Epithelial cell of prostate (primary cell): Measurements from ENCODE around the gene ASAH2B.
"Not testable (repeated sequence)": the region's sequence is repeated elsewhere in the genome, so short reads cannot be mapped to it uniquely, and the experiment has no call there.

ENCODE experiments used
- DNase-seq: peaks from one replicate; pipeline ENCODE4 v3.0.0-alpha.2; 2011; ENCODE audit warnings: low read depth, low spot score
- H3K27ac ChIP-seq: fragments of 450-650 bp; 2 replicates; pipeline ENCODE4 v1.5.1; 2017; ENCODE audit warnings: mild to moderate bottlenecking

The ASAH2B gene

DNA sequence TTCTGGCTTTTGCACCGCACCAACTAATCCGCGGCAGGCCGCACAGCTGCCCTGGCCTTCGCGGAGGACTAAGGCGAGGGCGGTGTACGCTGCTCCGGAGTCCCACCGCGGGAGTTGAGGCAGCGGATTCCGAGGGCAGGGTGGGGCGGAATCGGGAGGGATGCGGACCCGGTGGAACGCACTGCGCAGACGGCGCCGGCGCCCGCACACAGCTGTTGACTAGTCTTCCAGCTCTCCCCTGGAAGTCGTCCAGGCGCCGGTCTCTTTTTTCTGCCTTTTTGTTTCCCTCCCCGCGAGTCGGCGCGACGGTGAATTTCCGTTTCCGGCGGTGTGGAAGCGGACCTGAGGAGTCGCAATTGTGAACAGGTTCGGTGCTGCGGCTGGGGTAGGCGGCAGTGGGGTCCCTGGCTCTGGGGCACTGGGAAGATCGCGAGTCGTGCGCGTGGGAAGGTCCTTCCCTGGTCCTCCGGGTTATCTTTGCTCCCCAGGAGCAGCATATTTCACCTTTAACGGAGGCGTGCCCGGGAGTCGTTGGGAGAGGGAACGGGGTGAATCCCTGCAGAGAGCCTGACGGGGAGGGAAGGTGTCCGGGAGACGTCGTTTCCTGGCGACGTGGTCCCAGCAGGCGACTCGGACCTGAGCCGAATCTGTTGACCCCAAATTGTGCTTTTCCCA lies at the start of gene ASAH2B:
Gene ASAH2B, plus strand, starts transcription at position 319 of the 675 bp plus-strand sequence. CDS start 5,195 bp downstream, outside the sequence.
- peak; percentile 0 for DNase-seq
- peak within 1 kb of the TSS; percentile 72 for H3K27ac ChIP-seq

DNA sequence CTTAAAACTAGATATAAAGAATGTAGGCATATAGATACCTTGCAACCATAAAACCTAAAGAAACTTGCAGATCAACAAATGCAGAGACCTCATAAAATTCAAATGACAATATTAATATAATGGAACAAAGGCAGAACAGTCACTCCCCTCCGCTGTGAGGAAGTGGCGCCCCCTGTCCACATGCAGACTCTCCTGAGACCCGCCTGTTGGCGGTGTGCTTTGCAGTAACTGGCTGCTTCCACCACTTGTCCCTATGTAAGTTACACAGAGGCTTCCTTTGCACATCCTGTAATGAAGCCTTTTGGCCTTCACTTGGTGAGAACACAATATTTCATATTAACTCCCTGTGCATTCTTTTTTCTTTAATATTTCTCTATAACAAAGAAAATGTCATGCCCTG lies 41.9 kb upstream of the ASAH2B start:
- DNase-seq, H3K27ac ChIP-seq: not testable (repeated sequence)

DNA sequence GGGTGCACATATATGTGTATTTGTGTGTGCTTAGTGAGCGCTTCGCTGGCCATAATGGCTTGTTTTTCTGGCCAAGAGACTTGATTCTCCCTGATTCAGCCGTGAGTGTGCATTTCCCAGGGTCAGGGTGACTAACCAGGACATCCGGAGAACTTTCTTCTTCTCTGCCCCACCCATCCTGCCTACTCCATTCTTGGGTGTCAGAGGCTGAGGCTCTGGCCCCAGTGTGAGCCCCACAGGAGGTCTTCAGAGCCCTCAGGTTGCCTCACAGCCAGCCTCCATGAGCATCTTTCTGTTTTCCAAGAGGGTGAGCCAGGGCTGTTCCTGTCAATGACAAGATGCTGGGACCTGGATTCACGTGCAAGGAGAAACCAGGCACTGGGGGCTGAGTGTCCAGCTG lies 37.8 kb upstream of the ASAH2B start:
- not testable (repeated sequence) for DNase-seq, H3K27ac ChIP-seq

DNA sequence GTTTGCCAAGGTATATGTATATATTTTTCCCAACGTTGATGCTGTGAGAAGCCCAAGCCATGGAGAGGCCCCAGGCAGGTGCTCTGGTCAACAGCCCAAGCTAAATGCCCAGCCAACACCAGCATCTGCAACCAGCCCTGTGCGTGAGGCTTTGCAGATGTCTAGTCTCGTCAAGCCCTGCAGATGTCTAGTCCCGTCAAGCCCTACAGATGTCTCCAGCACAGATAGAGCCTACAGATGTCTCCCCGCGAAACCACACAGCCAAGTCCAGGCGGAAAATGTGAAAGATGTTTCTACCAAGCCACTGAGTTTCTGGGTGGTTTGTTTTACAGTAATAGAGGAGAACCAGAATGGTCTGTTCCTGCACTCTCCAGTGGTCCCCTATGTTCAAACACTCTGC lies 36.7 kb upstream of the ASAH2B start:
- H3K27ac ChIP-seq, DNase-seq: not testable (repeated sequence)

DNA sequence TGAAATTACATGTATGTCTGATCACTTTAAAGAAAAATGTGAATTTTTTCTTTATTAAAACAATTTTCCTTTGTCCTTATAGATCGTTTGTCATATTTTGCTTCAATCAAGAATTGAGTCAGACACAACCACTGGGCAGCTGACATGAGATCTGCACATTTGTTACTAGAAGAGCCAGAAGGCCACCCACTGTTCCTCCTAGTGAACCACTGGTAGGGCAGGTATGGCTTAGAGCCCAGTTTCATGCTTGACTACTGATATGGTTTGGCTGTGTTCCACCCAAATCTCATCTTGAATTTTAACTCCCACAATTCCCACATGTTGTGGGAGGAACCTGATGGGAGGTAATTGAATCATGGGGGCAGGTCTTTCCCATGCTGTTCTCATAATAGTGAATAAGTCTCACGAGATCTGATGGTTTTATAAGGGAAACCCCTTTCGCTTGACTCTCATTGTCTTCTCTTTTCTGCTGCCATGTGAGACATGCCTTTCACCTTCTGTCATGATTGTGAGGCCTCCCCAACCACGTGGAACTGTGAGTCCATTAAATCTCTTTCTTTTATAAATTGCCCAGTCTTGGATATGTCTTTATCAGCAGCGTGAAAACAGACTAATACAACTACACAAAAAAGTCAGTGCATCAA lies 35.2 kb upstream of the ASAH2B start:
- not testable (repeated sequence) for H3K27ac ChIP-seq, DNase-seq

DNA sequence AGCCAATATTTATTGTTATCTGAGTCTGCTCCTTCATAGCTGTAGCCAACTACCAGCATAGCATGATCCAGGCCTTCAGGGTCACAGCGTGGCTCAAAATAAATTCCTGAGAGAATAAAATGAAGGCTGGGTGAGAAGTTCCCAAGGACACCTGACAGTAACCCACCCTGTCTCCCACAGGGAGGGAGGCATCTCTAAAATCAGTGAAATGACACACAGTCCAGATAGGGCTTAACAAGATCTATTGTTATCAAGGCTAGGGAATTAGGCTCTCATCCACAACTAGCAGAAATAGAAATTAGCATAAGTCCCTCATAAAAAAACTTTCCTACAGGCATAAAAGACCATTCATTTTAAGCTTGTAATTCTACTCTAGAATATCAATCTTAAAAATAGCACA lies 33.7 kb upstream of the ASAH2B start:
- DNase-seq, H3K27ac ChIP-seq: not testable (repeated sequence)

DNA sequence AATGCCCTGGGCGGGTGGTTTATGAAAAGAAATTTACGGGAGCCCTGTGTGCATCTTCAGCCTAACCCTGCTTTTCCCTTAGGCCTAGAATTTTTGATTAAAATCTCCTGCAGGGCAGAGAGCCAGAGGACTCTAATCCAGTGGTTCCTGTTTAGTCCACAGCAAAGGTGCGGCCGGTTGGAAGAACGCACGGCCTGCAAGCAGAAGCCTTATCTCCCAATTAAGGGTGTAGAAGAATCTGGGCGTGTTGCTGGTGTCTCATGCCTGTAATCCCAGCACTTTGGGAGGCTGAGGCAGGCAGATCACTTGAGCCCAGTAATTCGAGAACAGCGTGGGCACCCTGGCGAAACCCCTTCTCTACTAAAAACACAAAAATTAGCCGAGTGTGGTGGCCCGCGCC lies 29.5 kb upstream of the ASAH2B start:
- DNase-seq, H3K27ac ChIP-seq: not testable (repeated sequence)

DNA sequence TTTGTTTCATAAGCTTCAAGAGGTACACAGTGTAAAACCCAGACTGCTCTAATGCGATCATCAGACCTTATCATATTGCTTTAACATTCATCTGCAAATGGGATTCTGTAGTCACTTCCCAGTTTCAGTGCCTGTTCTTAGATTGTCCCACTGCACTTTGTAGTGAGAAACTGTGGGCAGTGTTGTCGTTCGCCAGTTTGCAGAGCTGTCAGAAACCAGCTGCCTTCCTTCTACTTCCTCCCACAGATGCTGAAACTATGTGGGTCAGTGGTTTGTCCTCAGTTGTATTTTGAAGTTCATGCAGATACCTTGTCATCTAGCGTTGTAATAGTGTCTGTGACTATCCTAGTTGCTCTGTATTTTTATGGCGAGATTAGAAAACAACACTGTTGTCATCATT lies 15.9 kb upstream of the ASAH2B start:
- H3K27ac ChIP-seq, DNase-seq: not testable (repeated sequence)

DNA sequence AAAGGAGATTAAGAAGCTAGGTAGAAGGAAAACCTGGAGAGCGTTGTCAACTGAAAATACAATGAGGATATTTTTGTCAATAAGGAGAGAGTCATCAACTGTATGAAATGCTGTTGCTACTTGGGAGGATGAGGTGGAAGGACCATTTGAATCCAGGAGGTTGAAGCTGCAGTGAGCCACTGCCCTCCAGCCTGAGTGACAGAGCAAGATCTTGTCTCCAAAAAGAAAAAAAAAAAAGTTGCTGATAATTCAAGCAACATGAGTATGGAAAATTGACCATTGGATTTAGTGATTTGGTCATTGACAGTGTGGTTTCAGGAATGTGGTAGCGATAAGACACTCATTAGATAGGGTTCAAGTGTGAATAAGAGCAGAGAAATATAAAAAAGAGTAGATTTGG lies 11.6 kb upstream of the ASAH2B start:
- not testable (repeated sequence) for DNase-seq

DNA sequence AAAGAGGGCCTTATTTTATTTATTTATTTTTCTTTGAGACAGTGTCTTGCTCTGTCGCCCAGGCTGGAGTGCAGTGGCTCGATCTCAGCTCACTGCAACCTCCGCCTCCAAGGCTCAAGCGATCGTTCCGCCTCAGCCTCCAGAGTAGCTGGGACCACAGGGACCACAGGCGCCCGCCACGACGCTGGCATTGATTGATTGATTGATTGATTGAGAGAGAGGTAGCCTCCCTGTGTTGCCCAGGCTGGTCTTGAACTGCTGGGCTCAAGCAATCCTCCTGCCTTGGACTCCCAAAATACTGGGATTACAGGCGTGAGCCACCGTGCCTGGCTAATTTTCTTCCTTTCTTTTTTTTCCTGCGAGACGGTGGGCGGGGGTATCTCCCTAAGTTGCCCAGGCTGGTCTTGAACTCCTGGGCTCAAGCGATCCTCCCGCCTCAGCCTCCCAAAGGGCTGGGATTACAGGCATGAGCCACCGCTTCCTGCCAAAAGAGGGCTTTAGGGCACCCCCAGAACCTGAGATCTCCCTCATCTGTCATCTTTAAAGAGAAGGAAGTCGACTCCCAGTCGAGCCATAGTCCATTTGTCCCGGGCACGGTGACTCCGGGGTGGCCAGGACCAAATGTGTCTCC lies 634 bp upstream of the ASAH2B start:
- DNase-seq: not testable (repeated sequence)
- H3K27ac ChIP-seq: peak overlapping the region; percentile 72

More for the DNA sequence above, 11.6 kb upstream of the ASAH2B start:
- H3K27ac ChIP-seq: not testable (repeated sequence)

DNA sequence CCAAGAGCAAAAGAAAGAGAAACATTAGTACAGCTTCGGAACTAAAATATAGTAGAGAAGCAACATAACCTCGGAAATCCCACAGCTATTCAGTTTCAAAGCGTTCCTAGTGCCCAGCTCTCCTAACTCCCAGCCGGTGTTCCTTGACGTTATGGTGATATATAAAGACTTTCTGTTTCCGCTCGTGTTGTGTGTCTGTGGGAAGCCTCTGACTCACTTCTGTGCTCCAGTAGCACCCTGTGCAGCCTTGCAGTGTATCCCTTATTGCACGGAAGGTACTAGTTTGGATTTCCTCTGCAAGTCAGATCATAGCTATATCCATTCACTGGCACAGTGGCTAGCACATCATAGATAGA lies 535 bp downstream of the ASAH2B start:
- no peak for DNase-seq
- H3K27ac ChIP-seq: peak overlapping the region; percentile 72

DNA sequence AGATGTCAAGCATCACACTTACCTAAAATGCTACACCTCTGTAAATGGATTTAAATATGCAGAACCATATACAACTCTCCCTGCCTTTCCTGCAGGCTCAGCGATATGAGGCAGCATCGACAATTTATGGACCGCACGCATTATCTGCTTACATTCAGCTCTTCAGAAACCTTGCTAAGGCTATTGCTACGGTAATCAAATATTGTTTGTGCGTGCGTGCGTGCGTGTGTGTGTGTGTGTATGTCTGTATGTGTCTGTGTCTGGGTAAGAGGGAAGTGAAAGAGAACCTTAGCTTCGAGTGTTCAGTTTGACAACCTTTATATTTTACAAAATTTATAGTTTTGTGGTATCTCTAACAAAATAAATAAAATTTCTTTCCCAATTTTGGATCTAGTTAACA lies 3.1 kb downstream of the ASAH2B start:
- not testable (repeated sequence) for H3K27ac ChIP-seq, DNase-seq

DNA sequence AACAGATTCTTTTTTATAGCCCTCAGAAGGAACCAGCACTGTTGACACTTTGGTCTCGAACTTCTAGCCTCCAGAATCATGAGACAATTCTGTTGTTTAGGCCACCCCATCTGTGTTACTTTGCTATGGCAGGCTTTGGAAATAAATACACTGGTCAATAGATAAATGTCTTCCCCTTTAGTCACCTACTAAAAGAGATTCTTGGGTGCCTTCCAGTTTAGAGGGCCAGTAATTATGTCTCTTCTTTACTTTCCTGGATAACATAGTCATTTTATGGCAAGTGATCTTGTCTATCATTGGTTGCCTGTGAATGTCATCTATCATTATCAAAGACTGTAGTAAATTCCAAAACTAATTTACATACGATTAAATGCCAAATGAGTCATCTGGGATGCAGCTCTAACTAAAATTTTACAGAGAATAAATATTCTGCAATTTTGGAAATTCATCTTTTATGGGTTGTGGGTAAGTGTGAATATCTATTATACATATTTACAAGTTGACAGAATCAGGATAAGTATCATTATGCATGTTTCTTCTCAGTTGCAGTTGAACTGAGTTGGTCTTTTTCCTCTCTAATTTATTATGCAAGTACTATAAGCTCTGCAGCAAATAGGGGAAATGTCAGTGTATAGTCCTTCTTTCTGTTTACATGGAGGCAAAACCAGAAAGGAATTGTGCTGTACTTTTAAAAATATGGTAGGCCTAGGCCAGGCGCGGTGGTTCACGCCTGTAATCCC lies 27.2 kb downstream of the ASAH2B start:
- not testable (repeated sequence) for DNase-seq, H3K27ac ChIP-seq

DNA sequence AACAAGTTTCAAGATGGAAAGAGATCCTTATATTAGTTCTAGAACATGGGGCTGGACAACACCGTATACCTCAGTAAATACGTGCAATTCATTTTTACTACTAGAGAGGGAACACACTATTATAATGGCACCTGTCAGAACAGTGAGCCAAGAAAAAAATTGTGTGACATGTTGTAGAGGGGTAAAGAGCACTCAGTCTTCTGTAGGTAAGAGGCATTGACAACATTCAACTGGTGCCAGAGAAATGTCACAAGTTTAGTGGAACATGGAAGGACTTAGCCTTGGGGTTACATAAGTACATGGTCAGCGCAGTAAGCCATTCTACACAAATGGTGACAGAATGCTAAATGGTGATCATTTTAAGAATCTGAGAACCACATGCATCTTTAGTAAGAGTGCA lies 32.3 kb downstream of the ASAH2B start:
- not testable (repeated sequence) for DNase-seq, H3K27ac ChIP-seq

DNA sequence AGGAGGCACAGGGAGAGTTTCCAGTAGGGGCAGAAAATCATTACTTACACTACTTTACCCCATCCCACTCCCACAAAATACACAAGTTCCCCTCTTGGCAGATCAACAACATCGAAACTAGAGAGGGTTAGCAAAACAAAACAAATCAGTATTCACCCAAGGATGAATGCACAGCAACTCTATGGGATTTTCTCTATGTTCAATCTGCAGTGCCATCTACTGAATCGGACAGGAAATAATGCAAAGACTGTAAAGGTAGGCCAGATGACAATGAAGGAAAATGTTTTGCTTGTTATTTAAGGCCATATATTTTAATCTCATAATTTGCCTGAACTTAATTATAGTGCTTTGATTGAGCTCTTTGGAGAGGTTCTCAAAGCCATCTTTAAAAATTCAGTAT lies 35.1 kb downstream of the ASAH2B start:
- H3K27ac ChIP-seq, DNase-seq: not testable (repeated sequence)

DNA sequence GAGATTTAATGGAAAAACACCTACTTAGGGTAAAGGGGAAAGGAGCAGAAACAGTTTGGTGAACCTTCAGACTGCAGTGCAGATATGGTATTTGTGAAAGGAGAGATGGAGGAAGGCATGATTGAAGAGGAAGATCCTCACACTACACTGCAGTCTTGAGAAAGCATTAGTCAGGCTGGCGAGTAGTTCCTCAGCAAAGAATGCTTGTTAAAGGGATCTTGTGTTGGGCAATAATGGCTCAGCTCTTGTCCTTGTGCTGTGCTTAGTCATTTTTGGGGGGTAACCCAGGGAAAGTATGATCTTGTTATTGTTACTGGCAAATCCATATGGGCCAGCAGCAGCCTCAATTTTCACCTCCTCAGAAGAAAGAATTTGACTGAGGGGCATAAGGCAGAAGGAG lies 40.3 kb downstream of the ASAH2B start:
- H3K27ac ChIP-seq: not testable (repeated sequence)
- DNase-seq: peak; percentile 40

DNA sequence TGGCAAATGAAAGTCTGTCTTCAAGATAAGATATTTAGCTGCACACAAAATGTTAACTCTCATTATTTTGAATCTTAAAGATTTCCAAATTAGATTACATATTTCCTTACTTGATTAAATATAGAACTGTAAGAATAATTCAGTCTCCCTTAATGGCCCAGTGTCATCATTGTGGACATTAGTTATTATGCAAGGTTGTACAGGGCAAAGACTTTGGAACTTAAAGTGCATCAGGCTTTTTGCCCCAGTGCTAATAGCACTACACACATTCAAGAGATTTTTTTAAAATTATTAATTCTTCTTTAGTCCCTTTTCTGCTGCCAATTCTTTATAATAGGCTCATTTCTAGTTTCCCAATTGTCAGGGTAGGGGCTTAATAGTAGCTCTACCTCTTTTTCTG lies 42.3 kb downstream of the ASAH2B start:
- H3K27ac ChIP-seq, DNase-seq: not testable (repeated sequence)

DNA sequence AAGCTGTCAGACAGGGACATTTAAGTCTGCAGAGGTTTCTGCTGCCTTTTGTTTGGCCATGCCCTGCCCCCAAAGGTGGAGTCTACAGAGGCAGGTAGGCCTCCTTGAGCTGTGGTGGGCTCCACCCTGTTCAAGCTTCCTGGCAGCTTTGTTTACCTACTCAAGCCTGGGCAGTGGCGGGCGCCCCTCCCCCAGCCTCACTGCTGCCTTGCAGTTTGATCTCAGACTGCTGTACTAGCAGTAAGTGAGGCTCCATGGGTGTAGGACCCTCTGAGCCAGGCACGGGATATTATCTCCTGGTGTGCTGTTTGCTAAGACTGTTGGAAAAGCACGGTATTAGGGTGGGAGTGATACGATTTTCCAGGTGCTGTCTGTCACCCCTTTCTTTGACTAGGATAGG lies 48.2 kb downstream of the ASAH2B start:
- not testable (repeated sequence) for H3K27ac ChIP-seq, DNase-seq

DNA sequence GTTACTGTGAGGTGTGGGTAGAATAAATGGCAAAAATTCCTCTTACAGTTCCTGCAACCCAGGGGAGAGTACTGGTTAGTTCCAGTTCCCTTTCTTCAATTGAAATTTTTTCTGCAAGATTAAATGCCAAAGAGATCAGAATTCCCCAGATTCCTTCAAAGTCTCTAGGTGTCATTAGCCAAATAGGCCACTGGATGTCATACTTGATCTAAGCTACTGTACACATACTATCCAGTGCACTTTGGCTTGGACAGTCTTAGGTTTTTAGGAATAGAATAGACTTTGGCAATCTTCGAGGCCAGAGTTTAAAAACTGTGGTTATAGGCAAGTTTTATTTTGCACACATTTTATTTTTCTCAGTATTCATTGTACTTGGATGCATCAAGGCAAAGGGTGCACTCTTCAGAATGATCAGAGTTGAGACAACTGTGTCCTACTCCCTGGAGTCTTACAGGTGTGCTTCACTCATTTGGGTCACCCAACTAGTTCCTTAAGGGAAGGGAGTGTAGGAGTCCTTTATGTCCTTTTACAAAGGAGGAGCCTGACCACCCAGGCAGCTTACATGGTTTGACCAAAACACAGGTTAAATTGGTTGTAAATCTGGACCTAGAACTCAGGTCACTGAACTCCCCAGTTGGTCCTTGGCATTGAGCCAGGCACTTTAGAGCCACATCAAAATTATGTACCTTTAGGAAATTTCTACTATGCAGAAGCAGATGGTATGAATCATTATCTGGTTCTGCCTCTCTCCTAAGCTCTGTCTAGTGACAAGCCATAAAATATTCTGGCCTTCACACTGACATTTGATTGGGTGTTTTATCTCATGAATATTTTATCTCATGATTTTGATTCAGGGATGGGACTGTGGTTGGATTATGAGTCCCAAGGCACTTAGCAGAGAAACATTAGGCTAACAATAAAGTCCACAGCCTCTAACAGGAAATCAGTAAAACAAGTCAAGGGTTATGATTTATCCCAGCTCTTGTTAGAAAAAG lies 49.5 kb downstream of the ASAH2B start:
- no peak for DNase-seq
- H3K27ac ChIP-seq: no peak overlapping the region

DNA sequence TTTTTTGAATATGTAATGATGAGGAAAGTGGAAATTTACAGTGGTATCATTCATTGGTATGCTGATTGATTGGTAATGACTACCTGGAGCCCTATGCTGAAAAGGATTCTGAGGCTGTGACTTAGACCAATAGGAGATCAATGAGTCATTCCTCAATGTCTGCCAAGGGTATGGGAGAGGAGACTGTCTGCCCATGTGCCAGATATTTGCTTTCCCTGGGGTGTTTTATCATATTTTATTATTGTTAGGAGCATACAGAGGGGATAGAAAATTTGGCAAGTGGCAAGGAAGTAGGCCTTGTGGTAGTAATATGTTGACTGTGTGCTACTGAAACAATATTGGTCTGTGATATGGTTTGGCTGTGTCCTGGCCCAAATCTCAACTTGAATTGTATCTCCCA lies 54.8 kb downstream of the ASAH2B start:
- no peak overlapping the region for H3K27ac ChIP-seq
- DNase-seq: no peak
